KOPT-K1 (cell line): ENCODE measurements around the gene CHMP1A.
A peak's percentile ranks its signal among the peaks of the same experiment; 100 is the strongest.
"Not testable (repeated sequence)": the region's sequence is repeated elsewhere in the genome, so short reads cannot be mapped to it uniquely, and the experiment has no call there.

ENCODE experiments used
- H3K27ac ChIP-seq: fragments of 200-600 bp; sonication (generic); 2 replicates; pipeline ENCODE4 v1.5.1; 2016; ENCODE audit warnings: antibody characterized with exemption, mild to moderate bottlenecking, low read depth, low read length; ENCODE audit not compliant: poor library complexity, severe bottlenecking
- H3K36me3 ChIP-seq: fragments of 200-600 bp; sonication (generic); 2 replicates; pipeline ENCODE4 v1.5.1; 2017; ENCODE audit warnings: antibody characterized with exemption, mild to moderate bottlenecking, low read length, moderate library complexity; ENCODE audit not compliant: insufficient read depth
- H3K9me3 ChIP-seq: fragments of 200-600 bp; sonication (generic); 2 replicates; pipeline ENCODE4 v1.5.1; 2017; ENCODE audit warnings: antibody characterized with exemption, low read length, mild to moderate bottlenecking; ENCODE audit not compliant: insufficient read depth, poor library complexity, severe bottlenecking

The CHMP1A gene

DNA sequence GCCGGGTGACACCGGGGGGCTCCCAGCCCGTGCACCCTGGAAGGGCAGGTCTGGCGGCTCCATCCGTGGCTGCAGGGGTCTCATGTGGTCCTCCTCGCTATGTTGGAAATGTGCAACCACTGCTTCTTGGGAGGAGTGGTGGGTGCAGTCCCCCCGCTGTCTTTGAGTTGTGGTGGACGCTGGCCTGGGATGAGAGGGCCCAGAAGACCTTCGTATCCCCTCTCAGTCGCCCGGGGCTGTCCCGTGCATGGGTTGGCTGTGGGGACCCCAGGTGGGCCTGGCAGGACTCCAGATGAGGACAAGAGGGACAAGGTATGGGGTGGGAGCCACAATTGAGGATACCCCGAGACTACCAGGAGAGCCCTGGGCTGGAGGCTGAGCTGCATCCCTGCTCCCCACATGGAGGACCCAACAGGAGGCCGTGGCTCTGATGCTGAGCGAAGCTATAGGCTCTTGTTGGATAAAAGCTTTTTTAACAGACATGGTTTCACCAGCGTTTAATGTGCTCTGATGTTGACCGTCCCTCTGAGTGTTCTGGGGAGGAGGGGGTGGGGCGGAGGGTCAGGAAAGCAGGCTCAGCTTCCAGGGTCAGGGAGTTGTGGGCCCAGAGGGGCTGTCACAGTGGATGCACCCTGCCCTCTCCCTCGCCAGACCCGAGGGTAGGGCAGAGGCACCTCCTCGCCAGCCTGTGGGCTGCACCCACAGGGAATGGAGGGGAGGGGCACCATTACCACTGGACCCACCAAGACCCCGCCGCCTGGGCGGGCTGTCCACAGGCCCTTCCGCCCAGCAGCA is 38.6 kb upstream of the CHMP1A start:
- Histone ChIP-seq H3K27ac (no peak overlapping the region), H3K36me3 (peaks cover 61% of the 10 kb centered on the region), H3K9me3 (no peaks in the 10 kb centered on the region)

GRCh38 chr16:89695086-89695874 is 37.8 kb upstream of the CHMP1A start:
- Histone ChIP-seq H3K27ac (no peak overlapping the region), H3K9me3 (no peaks in the 10 kb centered on the region), H3K36me3 (peaks cover 68% of the 10 kb centered on the region)

DNA sequence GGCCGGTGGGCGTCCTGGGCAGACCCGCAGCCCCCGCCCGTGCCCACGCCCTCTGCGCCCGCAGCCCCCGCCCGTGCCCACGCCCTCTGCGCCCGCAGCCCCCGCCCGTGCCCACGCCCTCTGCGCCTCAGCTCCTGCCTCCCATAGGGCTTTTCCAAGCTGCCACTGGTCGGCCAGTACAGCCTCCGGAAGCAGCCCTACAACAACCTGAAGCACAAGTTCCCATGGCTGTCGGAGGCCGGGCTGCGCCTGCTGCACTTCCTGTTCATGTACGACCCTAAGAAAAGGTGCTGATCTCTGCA is 37.2 kb upstream of the CHMP1A start:
- H3K27ac ChIP-seq, H3K9me3 ChIP-seq: not testable (repeated sequence)
- H3K36me3 ChIP-seq = peaks cover 74% of the 10 kb centered on the region

DNA sequence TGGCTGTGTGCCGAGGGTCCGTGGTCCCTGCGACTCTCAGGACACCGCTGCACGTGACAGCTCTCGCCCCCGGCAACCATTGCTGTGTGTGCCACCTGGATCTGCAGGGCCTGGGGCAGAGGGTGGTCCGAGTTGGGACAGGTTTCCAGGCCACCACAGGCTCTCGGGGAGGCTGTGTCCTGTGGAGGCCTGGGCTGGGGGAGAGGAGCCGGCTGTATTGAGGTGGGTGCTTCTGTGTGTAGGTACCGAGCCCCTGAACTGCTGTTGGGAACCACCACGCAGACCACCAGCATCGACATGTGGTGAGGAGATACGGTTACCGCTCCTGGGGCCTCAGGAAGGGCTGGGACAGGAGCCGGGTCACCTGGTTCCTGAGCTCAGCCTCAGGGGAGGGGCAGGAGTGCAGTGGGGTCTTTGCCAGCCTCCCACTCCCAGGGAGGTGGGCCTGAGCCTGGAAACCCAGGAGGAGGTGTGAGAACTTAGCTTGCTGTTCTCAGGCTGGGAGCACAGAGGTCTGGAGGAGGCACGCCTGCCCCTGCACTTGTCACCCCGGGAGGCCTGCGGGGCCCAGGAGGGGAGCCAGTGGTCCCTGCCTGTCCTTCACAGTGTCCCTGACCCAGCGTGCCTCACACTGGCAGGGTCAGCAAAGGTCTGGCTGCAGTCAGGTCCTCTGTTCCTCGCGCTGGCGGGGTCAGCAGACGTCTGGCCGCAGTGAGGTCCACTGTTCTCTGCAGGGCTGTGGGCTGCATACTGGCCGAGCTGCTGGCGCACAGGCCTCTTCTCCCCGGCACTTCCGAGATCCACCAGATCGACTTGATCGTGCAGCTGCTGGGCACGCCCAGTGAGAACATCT is 36.6 kb upstream of the CHMP1A start:
- H3K27ac ChIP-seq = no peak overlapping the region
- H3K36me3 ChIP-seq = peaks cover 80% of the 10 kb centered on the region
- H3K9me3 ChIP-seq = no peaks in the 10 kb centered on the region

DNA sequence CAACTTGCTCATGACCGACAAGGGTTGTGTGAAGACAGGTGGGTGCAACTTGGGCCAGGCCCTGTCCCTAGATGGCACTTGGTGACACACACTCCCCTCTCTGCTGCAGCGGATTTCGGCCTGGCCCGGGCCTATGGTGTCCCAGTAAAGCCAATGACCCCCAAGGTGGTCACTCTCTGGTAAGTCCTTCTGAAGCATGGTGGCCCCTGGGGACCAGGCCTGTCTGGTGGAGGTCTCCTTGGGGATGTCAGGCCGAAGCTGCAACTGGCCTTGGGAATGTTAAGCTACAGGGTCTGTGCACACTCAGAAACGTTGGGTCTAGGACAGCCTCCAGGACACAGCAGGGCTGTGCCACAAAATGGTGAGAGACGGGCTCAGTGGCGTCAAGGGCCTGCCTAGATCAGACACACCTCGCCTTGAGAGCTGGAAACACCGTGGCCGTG is 35.8 kb upstream of the CHMP1A start:
- Histone ChIP-seq H3K9me3 (no peaks in the 10 kb centered on the region), H3K36me3 (peaks cover 88% of the 10 kb centered on the region), H3K27ac (no peak overlapping the region)

DNA sequence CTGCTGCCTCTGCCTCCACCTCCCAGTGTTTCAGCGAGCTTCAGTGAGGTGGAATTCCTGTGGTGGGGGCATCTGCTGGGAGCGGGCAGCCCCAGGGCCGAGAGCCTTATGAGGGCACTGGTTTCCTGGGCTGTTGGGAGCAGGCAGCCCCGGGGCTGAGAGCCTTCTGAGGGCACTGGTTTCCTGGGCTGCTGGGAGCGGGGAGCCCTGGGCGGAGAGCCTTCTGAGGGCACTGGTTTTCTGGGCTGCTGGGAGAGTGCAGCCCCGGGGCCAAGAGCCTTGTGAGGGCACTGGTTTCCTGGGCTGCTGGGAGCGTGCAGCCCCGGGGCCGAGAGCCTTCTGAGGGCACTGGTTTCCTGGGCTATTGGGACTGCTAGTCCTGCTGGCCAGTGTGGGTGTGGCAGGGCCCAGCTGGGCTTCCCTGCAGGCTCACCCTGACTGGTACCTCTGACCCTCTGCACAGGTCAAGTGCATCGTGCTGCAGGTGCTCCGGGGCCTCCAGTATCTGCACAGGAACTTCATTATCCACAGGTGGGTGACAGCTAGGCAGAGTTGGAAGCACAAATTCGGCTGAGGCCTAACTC is 34.6 kb upstream of the CHMP1A start:
- no peaks in the 10 kb centered on the region for H3K9me3 ChIP-seq
- peaks cover 87% of the 10 kb centered on the region for H3K36me3 ChIP-seq
- no peak overlapping the region for H3K27ac ChIP-seq

GRCh38 chr16:89691231-89691985 is 33.9 kb upstream of the CHMP1A start:
- Histone ChIP-seq H3K9me3 (no peaks in the 10 kb centered on the region), H3K27ac (no peak overlapping the region), H3K36me3 (peaks cover 81% of the 10 kb centered on the region)

- Histone ChIP-seq H3K36me3 (peaks cover 71% of the 10 kb centered on the region), H3K9me3 (peaks cover 3% of the 10 kb centered on the region), H3K27ac (no peak overlapping the region)
These were observed 32.9 kb upstream of the CHMP1A start for GRCh38 chr16:89690392-89690901.

GRCh38 chr16:89689621-89690020 is 32.1 kb upstream of the CHMP1A start:
- H3K9me3 ChIP-seq = peaks cover 11% of the 10 kb centered on the region
- peaks cover 63% of the 10 kb centered on the region for H3K36me3 ChIP-seq
- H3K27ac ChIP-seq = not testable (repeated sequence)

GRCh38 chr16:89689142-89689541 is 31.6 kb upstream of the CHMP1A start:
- Histone ChIP-seq H3K9me3 (peaks cover 12% of the 10 kb centered on the region), H3K27ac (no peak overlapping the region), H3K36me3 (peaks cover 58% of the 10 kb centered on the region)

DNA sequence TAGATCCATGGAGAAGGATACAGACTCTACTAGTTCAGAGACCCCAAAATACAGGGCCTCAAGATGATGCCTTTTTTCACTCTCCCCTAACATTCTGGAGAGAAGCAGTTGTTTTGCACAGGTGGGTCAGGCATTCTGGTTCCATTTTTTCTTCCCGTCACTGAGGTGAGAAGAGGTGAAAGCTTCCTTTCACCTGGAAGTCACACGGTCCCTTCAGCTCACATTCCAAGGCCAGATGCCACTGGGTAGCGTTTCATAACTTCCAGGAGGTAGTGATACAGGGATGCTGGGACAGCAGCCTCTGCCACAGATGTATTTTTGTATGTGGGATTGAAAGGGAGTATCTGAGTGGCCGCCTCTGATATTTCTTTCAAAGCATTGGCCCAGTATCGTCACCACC is 30.9 kb upstream of the CHMP1A start:
- no peak overlapping the region for H3K27ac ChIP-seq
- H3K36me3 ChIP-seq = peaks cover 50% of the 10 kb centered on the region
- peaks cover 12% of the 10 kb centered on the region for H3K9me3 ChIP-seq

GRCh38 chr16:89687092-89687940 is 29.8 kb upstream of the CHMP1A start:
- Histone ChIP-seq H3K36me3 (peaks cover 41% of the 10 kb centered on the region), H3K9me3 (peaks cover 12% of the 10 kb centered on the region), H3K27ac (peak overlapping the region; percentile 98)

DNA sequence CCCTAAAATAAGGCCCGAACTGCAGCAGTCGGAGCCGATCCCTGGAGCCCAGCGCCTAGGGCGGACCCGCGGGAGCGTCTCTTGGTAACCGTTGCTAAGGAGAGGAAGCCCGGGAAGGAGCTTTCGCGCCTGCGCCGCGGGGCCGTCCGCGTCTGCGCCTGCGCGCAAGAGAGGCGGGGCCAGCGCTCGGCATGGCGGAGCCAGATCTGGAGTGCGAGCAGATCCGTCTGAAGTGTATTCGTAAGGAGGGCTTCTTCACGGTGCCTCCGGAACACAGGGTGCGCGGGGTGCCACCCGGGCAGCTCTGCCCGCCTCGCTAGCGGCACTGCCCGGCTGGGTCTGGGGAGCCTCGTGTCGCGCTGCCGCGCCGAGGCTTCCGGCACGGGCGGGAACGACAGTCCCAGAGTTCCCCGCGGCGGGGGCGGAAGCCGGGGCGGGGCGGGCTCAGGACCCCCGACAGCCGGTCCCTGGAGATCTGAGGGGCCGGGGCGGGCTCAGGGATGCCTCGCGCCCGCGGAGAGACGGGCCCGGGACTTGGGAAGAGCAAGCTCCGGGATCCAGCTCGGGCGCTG is 29.1 kb upstream of the CHMP1A start, which contains the start of gene CDK10:
Gene CDK10 (plus strand): TSS at position 170 of the 572 bp plus-strand sequence. CDS start 22 bp downstream, at position 192.
- Histone ChIP-seq H3K27ac (peak within 1 kb of the TSS; percentile 98), H3K36me3 (peaks cover 34% of the 10 kb centered on the region), H3K9me3 (peaks cover 12% of the 10 kb centered on the region)
